GM21447 (cell line): Measurements from ENCODE around the gene RPS6KA1.
"Not testable (repeated sequence)": the region's sequence is repeated elsewhere in the genome, so short reads cannot be mapped to it uniquely, and the experiment has no call there.

Experiments
- ATAC-seq: cut with Tn5 transposase; IDR thresholded peaks from one replicate; pipeline ENCODE4 v1.9.1; 2021; ENCODE audit not compliant: unreplicated experiment

Gene RPS6KA1

DNA sequence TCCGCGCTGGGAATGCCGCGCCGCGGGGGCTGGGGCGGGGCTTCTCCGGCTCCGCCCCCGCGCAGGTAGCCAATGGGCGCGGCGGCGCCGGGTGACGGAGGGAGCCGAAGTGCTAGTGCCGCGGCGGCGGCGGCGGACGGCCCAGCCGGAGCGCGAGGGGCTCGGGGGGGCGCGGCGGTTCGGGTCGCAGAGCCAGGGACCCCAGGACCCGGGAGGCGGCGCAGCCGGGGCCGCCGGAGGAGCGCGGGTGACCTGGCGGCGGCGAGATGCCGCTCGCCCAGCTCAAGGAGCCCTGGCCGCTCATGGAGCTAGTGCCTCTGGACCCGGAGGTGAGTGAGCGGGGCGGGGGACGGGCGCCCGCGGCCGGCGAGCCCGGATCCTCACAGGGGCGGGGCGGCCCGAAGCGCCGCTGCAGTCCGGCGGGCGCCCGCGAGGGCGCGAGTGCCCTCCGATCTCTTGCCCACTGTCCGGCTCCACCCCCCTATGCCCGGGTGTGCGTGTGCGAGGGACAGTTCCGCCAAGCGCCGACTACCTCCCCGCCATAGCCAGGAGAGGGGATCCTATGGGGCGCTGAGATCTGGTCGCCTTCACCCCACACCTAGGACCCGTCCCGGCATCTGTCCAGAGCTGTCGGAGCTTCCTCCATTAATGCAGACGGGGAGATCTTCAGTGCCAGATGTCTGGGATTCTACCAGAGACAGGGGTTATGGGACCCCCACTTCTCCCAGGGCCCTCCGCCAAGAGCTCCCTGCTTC is at the start of gene RPS6KA1:
RPS6KA1 (plus strand) TSS at position 107 of the 755 bp plus-strand sequence; CDS start at position 267, 160 bp downstream.
- peak; percentile 65 for ATAC-seq

DNA sequence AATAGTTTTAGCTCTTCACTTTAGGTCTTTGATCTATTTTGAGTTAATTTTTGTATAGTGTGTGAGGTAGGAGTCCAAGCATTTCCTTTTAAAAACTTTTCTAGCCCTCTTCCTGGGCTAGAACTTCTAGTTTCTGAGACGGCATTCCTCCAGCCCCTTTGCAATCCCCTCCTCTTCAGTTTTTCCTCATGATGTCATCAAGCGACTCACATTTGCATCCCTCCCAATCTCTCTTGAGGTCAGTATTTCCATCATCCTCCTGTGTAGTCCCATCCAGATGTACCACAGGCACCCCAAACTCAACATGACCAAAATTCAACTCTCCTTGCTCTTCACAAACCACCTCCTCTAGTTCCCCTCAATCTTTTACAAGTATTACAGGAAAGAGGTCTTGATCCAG is 46.6 kb upstream of the RPS6KA1 start:
- no peak for ATAC-seq

DNA sequence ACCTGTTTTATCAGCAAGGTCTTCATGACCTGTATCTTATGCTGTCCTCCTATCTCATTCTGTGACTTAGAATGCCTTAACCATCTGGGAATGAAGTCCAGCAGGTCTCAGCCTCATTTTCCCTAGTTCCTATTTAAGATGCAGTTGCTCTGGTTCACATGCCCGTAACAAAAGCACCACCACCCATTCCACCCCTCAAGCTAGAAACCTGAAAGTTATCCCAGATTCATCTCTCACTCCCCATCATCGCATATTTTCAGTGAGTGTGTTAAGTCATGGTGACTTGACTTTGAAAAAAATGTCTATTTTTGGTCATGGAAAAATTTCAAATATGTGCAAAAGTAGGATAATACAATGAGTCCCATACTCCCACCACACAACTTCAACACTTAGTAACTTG is 45.6 kb upstream of the RPS6KA1 start:
- ATAC-seq: no peak

DNA sequence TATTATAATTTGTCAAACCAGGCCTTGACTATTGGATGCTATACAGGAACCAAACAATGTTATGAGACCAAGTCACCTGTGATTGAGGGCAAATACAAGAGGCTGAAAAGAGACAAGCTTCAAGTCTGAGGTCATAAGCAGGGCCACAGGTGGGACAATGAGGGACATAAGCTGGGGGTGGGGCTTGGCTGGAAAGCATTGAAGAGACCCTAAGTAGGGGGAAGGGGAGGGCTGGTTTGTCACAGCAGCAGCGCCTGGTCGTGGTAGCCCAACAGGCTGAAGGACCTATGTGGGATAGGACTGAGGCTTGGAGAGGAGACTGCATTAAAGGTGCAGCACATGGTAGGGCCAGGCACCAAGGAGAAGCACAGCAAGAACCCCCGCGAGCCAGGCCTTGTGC is 39.4 kb upstream of the RPS6KA1 start:
- no peak for ATAC-seq

DNA sequence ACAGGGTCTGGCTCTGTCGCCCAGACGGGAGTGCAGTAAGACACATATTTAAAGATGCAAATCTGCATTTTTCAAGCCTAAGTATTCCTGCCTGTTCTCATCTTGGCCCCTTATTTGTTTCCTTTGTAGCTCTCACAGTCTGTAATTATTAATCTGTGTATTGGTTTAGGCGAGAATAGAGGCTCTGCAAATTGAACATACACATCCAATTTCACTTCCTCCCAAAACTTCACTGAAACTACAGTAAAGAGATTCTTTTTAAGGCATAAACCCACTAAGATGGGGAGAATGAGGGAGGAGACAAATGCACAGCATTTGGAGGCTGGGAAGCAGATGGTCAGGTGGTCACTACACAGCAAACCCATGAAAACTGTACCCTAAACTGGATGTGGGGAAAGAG is 36.3 kb upstream of the RPS6KA1 start:
- ATAC-seq: no peak

DNA sequence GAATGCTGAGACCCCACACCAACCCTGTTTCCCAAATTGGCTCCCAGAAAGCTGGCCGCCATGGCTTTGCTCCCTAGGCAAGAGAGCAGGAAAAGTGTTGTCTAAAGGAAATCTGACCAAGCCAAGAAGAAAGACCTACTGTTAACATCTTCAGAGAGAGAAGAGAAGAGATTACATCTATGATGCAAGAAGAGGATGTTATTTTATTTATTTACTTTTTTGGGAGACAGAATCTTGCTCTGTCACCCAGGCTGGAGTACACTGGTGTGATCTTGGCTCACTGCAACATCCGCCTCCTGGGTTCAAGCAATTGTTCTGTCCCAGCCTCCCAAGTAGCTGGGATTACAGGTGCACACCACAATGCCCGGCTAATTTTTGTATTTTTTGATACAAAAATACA is 35.6 kb upstream of the RPS6KA1 start:
- no peak for ATAC-seq

DNA sequence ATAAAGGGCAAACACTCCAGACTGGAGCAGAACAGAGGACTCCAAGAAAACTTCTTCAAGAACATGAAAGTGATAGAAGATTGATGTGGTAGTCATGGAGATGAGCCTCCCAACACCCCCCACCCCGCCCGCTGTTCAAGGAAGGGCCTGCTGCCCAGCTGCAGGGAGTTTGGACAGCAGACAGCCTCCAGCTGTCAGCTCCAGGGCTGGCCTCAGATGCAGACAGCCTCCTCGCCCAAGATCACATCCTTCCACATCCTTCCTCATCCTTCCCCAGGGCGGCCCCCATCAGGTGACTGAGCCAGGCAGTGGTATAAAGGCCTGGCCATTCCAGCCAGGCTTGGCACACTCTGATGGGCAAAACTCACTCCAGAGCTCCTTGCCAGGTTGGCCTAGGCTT is 32.7 kb upstream of the RPS6KA1 start:
- ATAC-seq: no peak

DNA sequence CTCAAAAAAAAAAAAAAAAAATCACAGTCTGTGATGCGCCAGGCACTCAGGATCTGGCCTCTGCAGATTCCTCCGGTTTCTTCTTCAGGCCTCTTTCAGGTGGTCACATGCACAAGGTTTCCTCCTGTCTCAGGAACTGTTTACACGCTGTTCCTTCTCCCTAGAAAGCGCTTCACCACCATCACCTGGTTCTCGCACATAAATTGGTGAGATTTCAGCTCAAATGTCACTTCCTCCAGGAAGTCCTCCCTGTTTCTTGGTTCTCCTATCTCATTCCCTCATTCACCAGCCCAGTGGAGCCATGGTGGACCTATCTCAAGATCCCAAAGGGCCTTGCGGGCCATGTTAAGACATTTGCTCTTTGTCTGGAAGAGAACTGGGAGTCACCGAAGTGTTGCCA is 30.7 kb upstream of the RPS6KA1 start:
- no peak for ATAC-seq

DNA sequence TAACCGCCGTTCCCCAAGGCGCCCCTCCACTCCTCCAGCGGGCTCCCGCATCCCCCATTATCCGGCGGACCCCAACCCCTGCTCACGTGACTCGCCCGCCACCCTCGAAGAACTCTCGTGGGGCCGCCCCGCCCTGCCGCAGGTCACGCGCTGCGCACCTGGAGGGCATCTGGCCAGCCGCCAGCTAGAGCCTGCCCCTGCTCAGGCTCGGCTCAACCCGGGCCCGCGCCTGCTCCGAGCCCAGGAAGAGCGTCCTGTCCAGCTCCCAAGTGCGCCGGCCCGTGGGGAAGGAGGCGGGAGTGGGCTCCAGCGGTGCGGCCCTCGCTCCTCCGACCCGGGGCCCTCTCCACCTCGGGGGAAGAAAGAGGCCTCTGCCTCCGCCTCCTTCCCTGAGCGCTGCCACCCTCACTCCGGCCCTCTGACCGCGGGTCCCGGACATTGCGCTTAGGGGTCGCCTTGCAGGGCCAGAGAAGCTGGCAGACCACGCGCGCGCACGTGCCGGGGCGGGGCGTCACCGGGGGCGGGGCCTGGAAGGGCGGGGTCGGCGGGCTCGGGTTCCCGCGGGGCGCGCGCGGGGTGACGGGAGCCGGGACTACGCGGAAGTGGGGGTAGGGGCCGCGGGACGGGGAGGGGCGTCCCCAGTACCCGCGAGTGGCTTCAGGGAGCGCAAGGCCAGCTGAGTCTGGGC is 28.9 kb upstream of the RPS6KA1 start:
- ATAC-seq: peak; percentile 68

DNA sequence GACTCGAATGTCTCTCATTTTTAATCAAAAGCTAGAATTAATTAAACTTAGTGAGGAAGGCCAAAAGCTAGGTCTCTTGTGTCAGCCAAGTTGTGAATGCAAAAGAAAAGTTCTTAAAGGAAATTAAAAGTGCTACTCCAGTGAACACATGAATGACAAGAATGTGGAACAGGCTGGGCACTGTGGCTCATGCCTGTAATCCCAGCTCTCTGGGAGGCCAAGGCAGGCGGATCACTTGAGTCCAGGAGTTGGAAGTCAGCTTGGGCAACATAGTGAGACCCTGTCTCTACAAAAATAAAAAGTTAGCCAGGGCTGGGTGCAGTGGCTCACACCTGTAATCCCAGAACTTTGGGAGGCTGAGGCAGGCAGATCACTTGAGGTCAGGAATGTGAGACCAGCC is 18.9 kb upstream of the RPS6KA1 start:
- ATAC-seq: not testable (repeated sequence)

DNA sequence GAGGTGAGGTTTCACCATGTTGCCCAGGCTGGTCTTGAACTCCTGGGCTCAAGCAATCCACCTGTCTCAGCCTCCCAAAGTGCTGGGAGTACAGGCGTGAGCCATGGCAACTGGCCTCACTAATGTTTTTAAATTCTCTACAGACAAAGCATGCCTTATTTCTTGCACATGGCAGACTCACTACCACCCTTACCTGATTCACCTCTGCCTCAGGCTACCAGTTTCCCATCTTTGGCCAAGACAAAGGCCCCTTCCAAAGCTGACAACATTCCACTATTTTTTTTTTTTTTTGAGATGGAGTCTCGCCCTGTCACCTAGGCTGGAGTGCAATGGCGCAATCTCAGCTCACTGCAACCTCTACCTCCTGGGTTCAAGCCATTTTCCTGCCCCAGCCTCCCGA is 13.7 kb upstream of the RPS6KA1 start:
- ATAC-seq: not testable (repeated sequence)

DNA sequence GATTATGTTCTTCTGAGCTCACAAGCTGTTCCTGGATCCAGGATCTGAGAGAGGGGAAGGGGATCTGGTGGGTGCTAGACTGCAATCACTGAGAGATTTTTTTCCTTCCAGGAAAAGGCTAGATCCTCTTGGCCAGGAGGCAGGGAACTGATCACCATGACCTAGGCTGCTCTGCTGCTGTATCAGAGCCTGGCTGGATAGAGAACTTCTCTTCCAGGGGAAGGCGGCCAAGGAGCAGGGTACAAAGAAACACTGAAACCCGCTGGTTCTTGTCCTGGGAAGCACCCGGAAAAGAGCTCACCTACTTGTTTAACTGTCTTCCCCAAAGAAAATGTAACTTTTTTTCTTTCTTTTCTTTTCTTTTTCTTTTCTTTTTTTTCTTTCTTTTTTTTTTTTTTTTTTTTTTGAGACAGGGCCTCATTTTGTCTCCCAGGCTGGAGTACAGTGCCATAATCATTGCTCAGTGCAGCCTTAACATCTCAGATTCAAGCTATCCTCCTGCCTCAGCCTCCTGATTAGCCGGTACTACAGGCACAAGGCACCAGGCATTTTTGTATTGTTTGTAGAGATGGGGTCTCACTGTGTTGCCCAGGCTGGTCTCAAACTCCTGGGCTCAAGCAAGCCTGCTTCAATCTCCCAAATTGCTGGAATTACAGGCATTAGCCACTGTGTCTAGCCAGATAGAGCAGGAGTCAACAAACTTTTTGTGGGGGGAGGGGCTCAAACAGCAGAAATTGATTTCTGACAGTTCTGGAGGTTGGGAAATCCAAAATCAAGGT is 12.4 kb upstream of the RPS6KA1 start:
- no peak for ATAC-seq

DNA sequence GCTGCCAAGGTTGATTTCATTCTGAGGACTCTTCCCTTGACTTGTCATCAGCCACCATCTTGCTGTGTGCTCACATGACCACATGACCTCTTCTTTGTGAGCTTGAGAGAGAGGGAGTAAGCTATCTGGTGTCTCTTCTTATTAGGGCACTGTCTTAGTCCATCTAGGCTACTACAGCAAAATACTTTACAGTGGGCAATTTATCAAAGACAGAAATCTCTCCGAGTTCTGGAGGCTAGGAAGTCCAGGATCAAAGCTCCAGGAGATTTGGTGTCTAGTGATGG is 11.9 kb upstream of the RPS6KA1 start:
- no peak for ATAC-seq

DNA sequence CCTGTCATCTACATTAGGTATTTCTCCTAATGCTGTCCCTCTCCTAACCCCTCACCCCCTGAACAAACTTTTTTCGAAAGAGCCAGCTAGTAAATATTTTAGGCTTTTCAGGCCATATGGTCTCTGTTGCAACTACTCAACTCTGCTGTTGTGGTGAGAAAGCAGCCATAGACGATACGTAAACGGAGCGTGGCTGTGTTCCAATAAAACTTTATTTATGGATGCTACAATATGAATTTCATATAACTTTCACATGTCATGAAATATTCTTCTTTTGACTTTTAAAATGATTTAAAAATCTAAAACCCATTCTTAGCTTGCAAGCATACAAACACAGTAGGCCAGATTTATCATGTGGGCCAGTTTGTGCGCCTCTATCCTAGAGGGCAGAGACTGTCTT is 11.2 kb upstream of the RPS6KA1 start:
- ATAC-seq: no peak

DNA sequence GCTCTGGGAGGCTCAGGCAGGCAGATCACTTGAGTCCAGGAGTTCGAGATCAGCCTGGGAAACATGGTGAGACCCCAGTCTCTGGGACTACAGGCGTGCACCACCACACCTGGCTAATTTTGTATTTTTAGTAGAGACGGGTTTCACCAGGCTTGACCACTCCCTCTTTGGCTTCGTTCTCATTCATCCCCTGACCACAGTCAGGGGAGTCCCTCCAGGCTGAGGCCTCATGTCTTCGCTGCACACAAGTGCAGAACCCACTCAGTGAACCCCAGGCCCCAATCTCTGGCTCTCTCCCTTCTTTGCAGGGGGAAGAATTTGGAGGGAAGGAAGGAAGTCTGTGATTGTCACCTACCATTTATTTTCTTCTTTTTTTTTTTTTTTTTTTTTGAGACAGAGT is 9.2 kb upstream of the RPS6KA1 start:
- ATAC-seq: no peak

DNA sequence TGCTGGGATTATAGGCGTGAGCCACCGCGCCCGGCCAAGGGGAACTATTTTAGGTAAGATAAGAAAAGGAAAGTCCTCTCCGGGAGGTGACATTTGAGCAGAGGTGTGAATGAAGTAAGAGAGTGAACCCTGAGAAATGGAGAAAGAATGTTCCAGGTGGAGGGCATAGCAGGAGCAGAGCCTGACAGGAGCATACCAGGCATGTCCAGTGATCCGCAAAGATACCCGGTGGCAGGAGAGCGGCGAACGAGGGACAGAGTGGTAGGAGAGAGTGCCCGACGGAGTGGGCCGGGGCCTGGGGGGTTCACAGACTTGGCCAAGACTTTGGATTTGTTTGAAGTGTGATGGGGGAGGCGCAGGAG is 7.9 kb upstream of the RPS6KA1 start:
- no peak for ATAC-seq

DNA sequence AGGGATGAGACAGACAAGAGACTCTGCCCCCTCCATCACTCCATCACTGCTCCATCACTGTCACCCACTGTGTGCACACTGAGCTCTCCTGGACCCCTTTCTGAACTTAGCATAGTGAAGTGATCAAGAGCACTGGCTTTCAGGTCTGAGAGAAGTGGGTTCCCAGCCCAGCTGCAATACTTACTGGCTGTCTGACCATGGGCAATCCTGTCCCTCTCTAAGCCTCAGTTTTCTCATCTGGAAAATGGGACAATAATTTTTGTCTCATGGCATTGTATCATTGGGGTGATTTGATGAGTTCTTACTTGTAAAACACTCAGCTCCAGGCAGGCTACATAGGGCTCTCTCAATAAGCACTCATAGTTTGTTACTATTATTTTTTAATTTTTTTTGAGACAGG is 7.5 kb upstream of the RPS6KA1 start:
- ATAC-seq: no peak

DNA sequence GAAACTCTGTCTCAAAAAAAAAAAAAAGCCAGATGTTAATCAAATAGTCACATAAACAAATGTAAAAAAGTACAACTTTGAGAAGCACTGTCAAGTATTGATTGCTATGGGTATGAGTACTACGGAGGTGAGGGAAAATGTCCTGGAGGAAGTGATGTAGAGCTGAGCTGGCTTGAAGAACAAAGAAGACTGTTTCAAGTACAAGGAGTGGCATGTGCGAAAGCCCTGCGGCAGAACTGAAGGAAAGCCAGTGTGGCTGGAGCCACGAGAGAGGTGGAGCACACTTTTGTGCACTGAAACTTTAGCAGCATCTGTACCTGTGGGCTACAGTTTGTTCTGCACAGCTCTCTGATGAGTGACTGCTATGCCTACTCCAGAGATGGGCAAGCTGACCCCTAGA is 5.4 kb upstream of the RPS6KA1 start:
- ATAC-seq: no peak

DNA sequence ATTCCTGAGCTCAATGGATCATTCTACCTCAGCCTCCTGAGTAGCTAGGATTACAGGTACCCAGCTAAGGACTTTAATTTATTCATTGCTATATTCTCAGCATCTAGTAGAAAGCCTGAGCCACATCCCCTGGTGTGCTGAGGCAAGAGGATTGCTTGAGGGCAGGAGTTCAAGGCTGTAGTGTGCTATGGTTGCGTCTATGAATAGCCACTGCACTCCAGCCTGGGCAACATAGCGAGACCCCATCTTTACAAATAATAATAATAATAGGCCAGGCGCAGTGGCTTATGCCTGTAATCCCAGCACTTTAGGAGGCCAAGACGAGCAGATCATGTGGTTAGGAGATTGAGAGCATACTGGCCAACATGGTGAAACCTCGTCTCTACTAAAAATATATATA is 3.3 kb upstream of the RPS6KA1 start:
- no peak for ATAC-seq

DNA sequence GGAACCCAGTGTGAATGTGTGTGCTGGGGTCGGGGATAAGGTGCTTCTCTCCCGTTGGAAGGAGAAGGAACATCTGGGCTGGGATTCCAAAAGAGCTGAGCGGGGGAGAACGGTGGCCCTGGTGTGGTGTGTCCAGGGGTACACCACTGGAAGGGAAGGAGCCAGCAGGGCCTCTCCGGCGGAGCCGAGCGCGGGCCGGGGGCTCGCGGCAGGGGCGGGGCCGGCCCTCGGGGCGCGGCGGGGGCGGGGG is 231 bp upstream of the RPS6KA1 start:
- ATAC-seq: no peak

DNA sequence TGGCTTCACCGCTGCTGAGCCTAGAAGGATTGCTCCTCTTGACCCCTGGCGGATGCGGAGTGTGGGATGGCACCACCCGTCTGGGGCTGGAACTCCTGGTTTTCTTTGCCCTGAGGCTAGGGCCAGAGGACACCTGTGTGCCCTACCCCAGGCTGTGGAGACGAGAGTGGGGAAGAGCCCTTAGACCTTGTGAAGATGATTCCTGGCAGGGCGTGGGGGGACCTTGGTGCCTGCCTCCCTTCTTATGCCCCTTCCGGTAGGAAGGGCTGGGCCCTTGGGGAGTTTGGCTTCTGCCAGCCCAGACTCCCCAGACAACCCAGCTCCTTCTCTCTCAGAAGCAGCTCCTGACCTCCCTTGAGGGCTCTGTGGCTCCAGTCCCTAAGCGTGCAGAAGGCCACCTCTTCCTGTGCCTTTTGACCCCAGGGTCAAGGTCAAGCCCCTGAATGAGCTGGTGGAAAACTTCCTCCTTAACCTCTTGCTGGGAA is 891 bp downstream of the RPS6KA1 start:
- no peak for ATAC-seq

DNA sequence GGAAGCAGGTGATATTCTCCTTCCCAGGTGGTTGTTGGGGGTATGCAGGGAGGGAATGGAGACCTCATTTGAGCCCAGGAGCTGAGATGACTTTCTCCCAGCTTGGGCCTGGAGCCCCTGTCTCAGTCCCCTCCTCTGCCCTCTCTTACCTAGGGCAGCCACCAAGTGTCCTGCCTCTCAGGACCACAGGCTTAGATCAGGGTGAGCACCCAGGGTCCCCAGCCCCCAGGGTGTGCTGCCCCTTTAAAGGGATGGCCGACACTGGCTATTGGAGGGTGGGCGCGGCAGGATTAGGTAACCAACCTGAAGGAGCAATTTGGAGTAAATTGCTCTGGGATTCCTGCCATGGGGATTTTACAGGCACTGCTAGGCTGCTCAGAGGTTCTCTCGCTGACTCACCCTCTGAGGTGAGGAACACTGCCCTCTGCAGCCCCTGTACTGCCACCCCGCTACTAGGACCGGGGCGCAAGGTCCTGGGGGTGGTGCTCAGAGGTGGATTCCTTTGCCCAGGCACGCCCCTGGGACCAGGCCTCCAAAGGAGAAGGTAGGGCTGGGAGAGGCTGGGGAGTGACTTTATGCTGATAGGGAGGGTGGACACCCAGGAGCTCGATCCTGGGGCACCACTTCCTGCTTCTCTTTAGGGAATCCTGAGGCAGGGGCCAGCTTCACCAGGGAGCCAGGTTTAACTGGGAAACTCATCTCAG is 1.5 kb downstream of the RPS6KA1 start:
- no peak for ATAC-seq
